Right cardiac atrium (tissue), 5 donors: ENCODE data around the gene APBB2. TPM values are rescaled to one million over a fixed set of nuclear protein-coding genes. Genes with fewer than 3 reads are reported as not detected.
A peak's percentile ranks its signal among the peaks of the same experiment; 100 is the strongest.

ENCODE experiments used
- ATAC-seq, 2 donors: fragments of 200-7000 bp; cut with Tn5 transposase; one replicate each; pipeline versions ENCODE4 v1.8.0 to v1.9.1; 2020; ENCODE audit warnings: moderate library complexity in 2 of 2, mild to moderate bottlenecking in 1 of 2
- DNase-seq, 3 donors: peaks; one replicate each; pipeline ENCODE4 v3.0.0-alpha.2; 2020
- H3K27ac ChIP-seq: one replicate; pipeline ENCODE4 v1.5.1; 2013; ENCODE audit warnings: mild to moderate bottlenecking, low read length, control low read depth, moderate library complexity
- H3K27me3 ChIP-seq: one replicate; pipeline ENCODE4 v1.6.1; 2013; ENCODE audit not compliant: control insufficient read depth, insufficient read depth
- H3K4me1 ChIP-seq: one replicate; pipeline ENCODE4 v1.6.1; 2013; ENCODE audit warnings: low read length; ENCODE audit not compliant: control insufficient read depth, insufficient read depth
- H3K4me3 ChIP-seq: one replicate; pipeline ENCODE4 v1.5.1; 2013; ENCODE audit warnings: low read length, control low read depth
- H3K9me3 ChIP-seq: one replicate; pipeline ENCODE4 v1.6.1; 2013; ENCODE audit warnings: low read length; ENCODE audit not compliant: control insufficient read depth
- WGBS: extraction: QIAGEN DNeasy Blood & Tissue Kit; methylation state at CpG from one replicate; pipeline ENCODE4 v1.1.7; 2013; 5-methylcytosine and 5-hydroxymethylcytosine counted together
- intact Hi-C, 4 donors: fragments of 100-400 bp; cut with DNase I; formaldehyde crosslinking; loops; one replicate each; pipeline versions ENCODE4 v1.11.0 to v1.14.0; 2022 to 2023
- polyA plus RNA-seq: library from polyadenylated mRNA; stranded (reverse); fragments of 200-250 nt; gene quantifications from one replicate; pipeline ENCODE4 v1.2.3, GENCODE V29; 2013
- total RNA-seq, 4 donors: library from RNA; stranded (reverse); fragmentation: NEBNext Ultra II Directional; extraction: Animal tissue kit (Norgen Biotek cat#: 25700); gene quantifications; one replicate each; pipeline ENCODE4 v1.2.1, GENCODE V29; 2021
- donor health status: healthy with polysubstance abuse.
- donor health status: DM: no; HTN: yes; CAD: no.
- donor health status: DM: no; HTN: no; CAD: no.
- donor health status: DM: no; HTN: yes; CAD: no; lungs with severe emphysema.
- donor health status: DM: yes; HTN: yes; CAD: no.

APBB2 gene
- total and polyA plus RNA-seq, 5 donors, result 12.7 to 46.2 (median 37.0) TPM

- 67% methylated on average over 7 of the region's 7 CpGs for WGBS
- ATAC-seq (peak in 1 of 2 donors; percentile 20), DNase-seq (no peak)
- peaks cover 3% of the 10 kb centered on the region for H3K4me1 ChIP-seq
- intact Hi-C loops, result no loop called here
- H3K27me3 ChIP-seq, result no peaks in the 10 kb centered on the region
- H3K27ac ChIP-seq, result no peak overlapping the region
- H3K9me3 ChIP-seq, result no peaks in the 10 kb centered on the region
- H3K4me3 ChIP-seq, result no peak overlapping the region
Measured at GRCh38 chr4:41072021-41072777, 142.1 kb downstream of the APBB2 start.

GRCh38 chr4:41070516-41071281 lies 143.6 kb downstream of the APBB2 start:
- H3K4me1 ChIP-seq, result peaks cover 3% of the 10 kb centered on the region
- no peak overlapping the region for H3K4me3 ChIP-seq
- no peaks in the 10 kb centered on the region for H3K9me3 ChIP-seq
- no peak overlapping the region for H3K27ac ChIP-seq
- 86% methylated on average over 10 of the region's 10 CpGs for WGBS
- no peaks in the 10 kb centered on the region for H3K27me3 ChIP-seq
- intact Hi-C loops, result no loop called here
- DNase-seq (no peak), ATAC-seq (no peak)

- no peak overlapping the region for H3K27ac ChIP-seq
- intact Hi-C loops, result no loop called here
- WGBS, result 93% methylated on average over 1 of the region's 1 CpG
Measured at GRCh38 chr4:41069838-41070237, 144.5 kb downstream of the APBB2 start.

GRCh38 chr4:41069257-41069656 lies 145.1 kb downstream of the APBB2 start:
- WGBS, result 59% methylated on average over 5 of the region's 5 CpGs
- Histone ChIP-seq H3K9me3 (no peaks in the 10 kb centered on the region), H3K27me3 (no peaks in the 10 kb centered on the region), H3K27ac (no peak overlapping the region), H3K4me3 (no peak overlapping the region), H3K4me1 (peaks cover 3% of the 10 kb centered on the region)
- intact Hi-C loops, result no loop called here
- ATAC-seq (no peak), DNase-seq (no peak)

More at GRCh38 chr4:41069838-41070237, 144.5 kb downstream of the APBB2 start:
- no peak overlapping the region for H3K4me3 ChIP-seq
- no peak for DNase-seq
- no peaks in the 10 kb centered on the region for H3K27me3 ChIP-seq
- ATAC-seq, result no peak
- H3K4me1 ChIP-seq, result peaks cover 3% of the 10 kb centered on the region
- no peaks in the 10 kb centered on the region for H3K9me3 ChIP-seq

GRCh38 chr4:41067369-41067768 lies 147.0 kb downstream of the APBB2 start:
- no peak for DNase-seq
- WGBS, result 84% methylated on average over 5 of the region's 5 CpGs
- no peak overlapping the region for H3K4me3 ChIP-seq
- H3K27me3 ChIP-seq, result no peaks in the 10 kb centered on the region
- no peak overlapping the region for H3K27ac ChIP-seq
- no peaks in the 10 kb centered on the region for H3K9me3 ChIP-seq
- intact Hi-C loops, result no loop called here
- no peak for ATAC-seq
- H3K4me1 ChIP-seq, result peaks cover 5% of the 10 kb centered on the region

- intact Hi-C loops, result no loop called here
- WGBS, result 88% methylated on average over 4 of the region's 4 CpGs
- H3K27ac ChIP-seq, result no peak overlapping the region
- H3K9me3 ChIP-seq, result no peaks in the 10 kb centered on the region
- H3K4me1 ChIP-seq, result peaks cover 9% of the 10 kb centered on the region
- ATAC-seq (no peak), DNase-seq (no peak)
- no peaks in the 10 kb centered on the region for H3K27me3 ChIP-seq
- H3K4me3 ChIP-seq, result no peak overlapping the region
Measured at GRCh38 chr4:41066049-41066448, 148.3 kb downstream of the APBB2 start.

GRCh38 chr4:41065434-41066006 lies 148.8 kb downstream of the APBB2 start:
- no peak overlapping the region for H3K27ac ChIP-seq
- intact Hi-C loops, result no loop called here
- no peak for ATAC-seq

GRCh38 chr4:41064953-41065352 lies 149.4 kb downstream of the APBB2 start:
- intact Hi-C loops, result no loop called here
- WGBS, result 76% methylated on average over 3 of the region's 3 CpGs
- no peak overlapping the region for H3K4me3 ChIP-seq
- no peaks in the 10 kb centered on the region for H3K9me3 ChIP-seq
- peaks cover 14% of the 10 kb centered on the region for H3K4me1 ChIP-seq
- H3K27me3 ChIP-seq, result no peaks in the 10 kb centered on the region
- no peak overlapping the region for H3K27ac ChIP-seq
- DNase-seq (no peak), ATAC-seq (no peak)

More at GRCh38 chr4:41065434-41066006, 148.8 kb downstream of the APBB2 start:
- no peak for DNase-seq
- WGBS, result 82% methylated on average over 5 of the region's 5 CpGs
- Histone ChIP-seq H3K4me3 (no peak overlapping the region), H3K27me3 (no peaks in the 10 kb centered on the region), H3K9me3 (no peaks in the 10 kb centered on the region), H3K4me1 (peaks cover 13% of the 10 kb centered on the region)

GRCh38 chr4:41061482-41062185 lies 152.7 kb downstream of the APBB2 start:
- H3K4me1 ChIP-seq, result peaks cover 14% of the 10 kb centered on the region
- intact Hi-C loops, result no loop called here
- ATAC-seq (peak in 1 of 2 donors; percentile 37), DNase-seq (no peak)
- 59% methylated on average over 5 of the region's 5 CpGs for WGBS
- no peaks in the 10 kb centered on the region for H3K9me3 ChIP-seq
- no peaks in the 10 kb centered on the region for H3K27me3 ChIP-seq
- no peak overlapping the region for H3K27ac ChIP-seq
- no peak overlapping the region for H3K4me3 ChIP-seq

- Histone ChIP-seq H3K27me3 (no peaks in the 10 kb centered on the region), H3K27ac (no peak overlapping the region), H3K9me3 (no peaks in the 10 kb centered on the region), H3K4me1 (peaks cover 14% of the 10 kb centered on the region), H3K4me3 (no peak overlapping the region)
- DNase-seq (no peak), ATAC-seq (peak; percentile 51 to 74)
- intact Hi-C loops, result no loop called here
- WGBS, result 59% methylated on average over 12 of the region's 12 CpGs
Measured at GRCh38 chr4:41060352-41061334, 153.7 kb downstream of the APBB2 start.
